Epithelial cell of prostate (primary cell): ENCODE data around the gene LANCL2.
"Not testable (repeated sequence)": the region's sequence is repeated elsewhere in the genome, so short reads cannot be mapped to it uniquely, and the experiment has no call there.

Experiments used
- DNase-seq: peaks from one replicate; pipeline ENCODE4 v3.0.0-alpha.2; 2011; ENCODE audit warnings: low read depth, low spot score
- H3K27ac ChIP-seq: fragments of 450-650 bp; 2 replicates; pipeline ENCODE4 v1.5.1; 2017; ENCODE audit warnings: mild to moderate bottlenecking

LANCL2 gene

GRCh38 chr7:55365205-55365674 is at the start of gene LANCL2:
TSS of gene LANCL2 (plus strand) at chr7:55365337. CDS start at chr7:55366026, 689 bp downstream.
- no peak for DNase-seq
- H3K27ac ChIP-seq = peak within 1 kb of the TSS; percentile 85

GRCh38 chr7:55325371-55325792 is 39.8 kb upstream of the LANCL2 start:
- DNase-seq = no peak
- no peak overlapping the region for H3K27ac ChIP-seq

GRCh38 chr7:55326081-55326835 is 38.9 kb upstream of the LANCL2 start:
- DNase-seq = no peak
- no peak overlapping the region for H3K27ac ChIP-seq

- no peak overlapping the region for H3K27ac ChIP-seq
- no peak for DNase-seq
These were observed 38.1 kb upstream of the LANCL2 start for GRCh38 chr7:55326945-55327626.

GRCh38 chr7:55335151-55335550 is 30.0 kb upstream of the LANCL2 start:
- H3K27ac ChIP-seq = no peak overlapping the region
- no peak for DNase-seq

GRCh38 chr7:55335786-55336185 is 29.4 kb upstream of the LANCL2 start:
- DNase-seq = no peak
- H3K27ac ChIP-seq = no peak overlapping the region

GRCh38 chr7:55336540-55336939 is 28.6 kb upstream of the LANCL2 start:
- DNase-seq = no peak
- no peak overlapping the region for H3K27ac ChIP-seq

- no peak for DNase-seq
- no peak overlapping the region for H3K27ac ChIP-seq
These were observed 25.8 kb upstream of the LANCL2 start for GRCh38 chr7:55339033-55340000.

- no peak overlapping the region for H3K27ac ChIP-seq
- no peak for DNase-seq
These were observed 22.8 kb upstream of the LANCL2 start for GRCh38 chr7:55342216-55342871.

- no peak overlapping the region for H3K27ac ChIP-seq
- no peak for DNase-seq
These were observed 21.9 kb upstream of the LANCL2 start for GRCh38 chr7:55343002-55343781.

GRCh38 chr7:55343860-55344606 is 21.1 kb upstream of the LANCL2 start:
- DNase-seq = no peak
- H3K27ac ChIP-seq = no peak overlapping the region

- H3K27ac ChIP-seq = no peak overlapping the region
- DNase-seq = no peak
These were observed 20.3 kb upstream of the LANCL2 start for GRCh38 chr7:55344840-55345239.

- no peak overlapping the region for H3K27ac ChIP-seq
- no peak for DNase-seq
These were observed 19.8 kb upstream of the LANCL2 start for GRCh38 chr7:55345292-55345691.

- H3K27ac ChIP-seq = no peak overlapping the region
- no peak for DNase-seq
These were observed 16.6 kb upstream of the LANCL2 start for GRCh38 chr7:55348502-55348901.

GRCh38 chr7:55349121-55349520 is 16.0 kb upstream of the LANCL2 start:
- no peak for DNase-seq
- no peak overlapping the region for H3K27ac ChIP-seq

GRCh38 chr7:55350281-55350680 is 14.9 kb upstream of the LANCL2 start:
- no peak overlapping the region for H3K27ac ChIP-seq
- DNase-seq = no peak

GRCh38 chr7:55351263-55351662 is 13.9 kb upstream of the LANCL2 start:
- no peak overlapping the region for H3K27ac ChIP-seq
- no peak for DNase-seq

GRCh38 chr7:55352947-55353273 is 12.2 kb upstream of the LANCL2 start:
- H3K27ac ChIP-seq, DNase-seq: not testable (repeated sequence)

GRCh38 chr7:55360486-55360885 is 4.7 kb upstream of the LANCL2 start:
- no peak for DNase-seq
- no peak overlapping the region for H3K27ac ChIP-seq
